Right lobe of liver (tissue), 6 donors: ENCODE data around the gene PPP2R5D. TPM values are rescaled to one million over a fixed set of nuclear protein-coding genes. Genes with fewer than 3 reads are reported as not detected.

Experiments
- ATAC-seq, 4 donors: fragments of 200-7000 bp; cut with Tn5 transposase; one replicate each; pipeline ENCODE4 v1.9.1; 2020; ENCODE audit warnings: mild to moderate bottlenecking in 4 of 4, moderate library complexity in 4 of 4
- DNase-seq, 3 donors: peaks; one replicate each; pipeline ENCODE4 v3.0.0-alpha.2; 2020
- H3K27ac ChIP-seq, 3 donors: fragments of 200-600 bp; one replicate each; pipeline ENCODE4 v1.8.0; 2022
- H3K27me3 ChIP-seq, 2 donors: fragments of 200-600 bp; one replicate each; pipeline ENCODE4 v1.8.0; 2022
- H3K36me3 ChIP-seq, 4 donors: fragments of 200-600 bp; sonication (generic) in 1 of 4; one replicate each; pipeline versions ENCODE4 v1.5.1 to v1.8.0; 2017 to 2022; ENCODE audit warnings: control low read depth in 1 of 4
- H3K4me1 ChIP-seq, 4 donors: fragments of 200-600 bp; sonication (generic) in 1 of 4; one replicate each; pipeline versions ENCODE4 v1.5.1 to v1.8.0; 2017 to 2022; ENCODE audit warnings: control low read depth in 1 of 4
- H3K4me3 ChIP-seq, 3 donors: fragments of 200-600 bp; one replicate each; pipeline ENCODE4 v1.8.0; 2022
- H3K9me3 ChIP-seq, 4 donors: fragments of 200-600 bp; sonication (generic) in 1 of 4; one replicate each; pipeline versions ENCODE4 v1.5.1 to v1.8.0; 2017 to 2022; ENCODE audit warnings: control low read depth in 1 of 4
- POLR2A ChIP-seq: fragments of 450-650 bp; IDR thresholded peaks from one replicate; pipeline ENCODE4 v1.6.1; 2017; ENCODE audit warnings: antibody characterized with exemption, mild to moderate bottlenecking
- WGBS: methylation state at CpG from one replicate; pipeline ENCODE4 v1.1.6; 2018; ENCODE audit warnings: low coverage, low lambda C conversion rate; ENCODE audit not compliant: insufficient coverage; ENCODE audit errors: missing lambda C conversion rate; 5-methylcytosine and 5-hydroxymethylcytosine counted together
- intact Hi-C, 2 donors: fragments of 100-400 bp; cut with DNase I; formaldehyde crosslinking; loops; one replicate each; pipeline versions ENCODE4 v1.11.2 to v1.14.1; 2022
- total RNA-seq, 6 experiments: library from RNA; depleted of rRNA in 2 of 6; stranded (reverse); fragments of >200 nt in 2 of 6; fragmentation: NEBNext Ultra II Directional in 3 of 6; extraction: Animal tissue kit (Norgen Biotek cat#: 25700) in 3 of 6; gene quantifications; one replicate each; pipeline versions ENCODE4 v1.1.0 to v1.2.4, GENCODE V29; 2016 to 2023
- TF ChIP-seq, protein P1 (sequence below), 4 donors: fragments of 200-600 bp in 3 of 4; fragments of 450-650 bp in 1 of 4; IDR thresholded peaks; one replicate each; pipeline versions ENCODE4 v1.5.1 to v1.8.0; 2016 to 2022; ENCODE audit warnings: antibody characterized with exemption in 4 of 4, mild to moderate bottlenecking in 2 of 4
- donor health status: DM: no; HTN: yes; CAD: no.
- donor health status: DM: no; HTN: no; CAD: no.
- donor health status: DM: no; HTN: no; CAD: no.
- donor health status: DM: no; HTN: yes; CAD: no.
- donor health status: DM: no; HTN: yes; CAD: no.

PPP2R5D gene
- total RNA-seq, 6 experiments from 2014 or later: 11.5 to 24.0 (median 16.3) TPM

DNA sequence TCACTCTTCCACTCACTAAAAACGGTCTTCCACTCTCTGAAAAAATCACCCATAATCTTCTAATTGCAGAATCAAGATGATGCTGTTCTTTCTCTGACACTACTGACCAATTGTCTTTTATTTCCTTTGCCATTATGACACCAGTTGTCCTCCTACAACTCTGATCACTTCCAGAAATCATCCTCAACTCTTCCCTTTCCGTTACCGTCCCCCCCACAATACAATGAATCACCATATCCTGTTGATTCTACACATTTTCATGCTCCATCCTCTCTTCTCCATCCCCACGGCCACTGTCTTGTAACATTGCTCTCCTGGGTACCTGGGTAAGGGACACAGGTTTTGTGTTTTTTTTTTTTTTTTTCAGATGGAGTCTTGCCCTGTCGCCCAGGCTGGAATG, 2.5 kb upstream of the PPP2R5D start:
- Histone ChIP-seq H3K27me3 (no peaks in the 10 kb centered on the region), H3K36me3 (no peaks in the 10 kb centered on the region), H3K9me3 (no peaks in the 10 kb centered on the region), H3K4me3 (no peak overlapping the region), H3K27ac (no peak overlapping the region), H3K4me1 (peaks cover 0 to 39% (median 5%) of the 10 kb centered on the region in 4 donors)
- DNase-seq: no peak
- intact Hi-C loops: loop anchor here in 1 of 2 donors (10.0 kb wide), 1 partner anchor 57 kb away; the partner anchor contains the start of gene CNPY3
- ATAC-seq: no peak
- TF ChIP-seq POLR2A: no peak
- TF ChIP-seq, protein P1, sequence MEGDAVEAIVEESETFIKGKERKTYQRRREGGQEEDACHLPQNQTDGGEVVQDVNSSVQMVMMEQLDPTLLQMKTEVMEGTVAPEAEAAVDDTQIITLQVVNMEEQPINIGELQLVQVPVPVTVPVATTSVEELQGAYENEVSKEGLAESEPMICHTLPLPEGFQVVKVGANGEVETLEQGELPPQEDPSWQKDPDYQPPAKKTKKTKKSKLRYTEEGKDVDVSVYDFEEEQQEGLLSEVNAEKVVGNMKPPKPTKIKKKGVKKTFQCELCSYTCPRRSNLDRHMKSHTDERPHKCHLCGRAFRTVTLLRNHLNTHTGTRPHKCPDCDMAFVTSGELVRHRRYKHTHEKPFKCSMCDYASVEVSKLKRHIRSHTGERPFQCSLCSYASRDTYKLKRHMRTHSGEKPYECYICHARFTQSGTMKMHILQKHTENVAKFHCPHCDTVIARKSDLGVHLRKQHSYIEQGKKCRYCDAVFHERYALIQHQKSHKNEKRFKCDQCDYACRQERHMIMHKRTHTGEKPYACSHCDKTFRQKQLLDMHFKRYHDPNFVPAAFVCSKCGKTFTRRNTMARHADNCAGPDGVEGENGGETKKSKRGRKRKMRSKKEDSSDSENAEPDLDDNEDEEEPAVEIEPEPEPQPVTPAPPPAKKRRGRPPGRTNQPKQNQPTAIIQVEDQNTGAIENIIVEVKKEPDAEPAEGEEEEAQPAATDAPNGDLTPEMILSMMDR (IDR thresholded peaks at IDR 0.05): no peak
- WGBS: 79% methylated on average over 4 of the region's 5 CpGs

DNA sequence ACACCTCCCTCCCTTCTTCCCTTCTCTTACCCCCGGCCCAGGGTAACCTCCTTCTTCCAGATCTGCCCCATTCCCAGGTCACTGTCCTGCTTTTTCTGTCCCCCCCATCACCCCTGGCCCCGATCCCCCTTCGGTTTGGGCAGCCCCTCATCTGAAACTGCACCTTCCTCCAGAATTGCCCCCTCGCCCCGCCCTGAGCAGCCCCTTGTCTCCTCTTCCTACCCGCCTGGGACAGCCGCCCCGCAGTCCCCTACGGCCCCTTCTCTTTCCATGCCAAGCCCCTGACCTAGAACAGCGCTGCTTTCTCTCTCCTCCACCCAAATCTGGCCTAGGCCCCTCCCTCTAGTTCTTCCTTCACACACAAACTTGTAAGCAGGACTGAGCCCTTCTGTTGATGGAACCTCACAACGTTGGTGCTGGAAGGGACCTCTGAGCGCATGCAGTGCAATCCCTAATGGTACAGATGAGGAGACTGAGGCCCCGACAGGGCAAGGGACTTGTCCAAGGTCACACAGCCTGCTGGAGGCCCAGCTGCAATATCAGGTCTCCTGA, 630 bp downstream of the PPP2R5D start:
- peak overlapping the region in 2 of 3 donors; percentile 52 to 57 for H3K27ac ChIP-seq
- intact Hi-C loops: loop anchor here in 1 of 2 donors (10.0 kb wide), 1 partner anchor 60 kb away; the partner anchor contains the start of gene CNPY3
- ATAC-seq (no peak), DNase-seq (peak in 1 of 3 donors; percentile 33)
- peaks cover 0 to 7% (median 0%) of the 10 kb centered on the region in 4 donors for H3K36me3 ChIP-seq
- H3K4me1 ChIP-seq: peaks cover 0 to 20% (median 3%) of the 10 kb centered on the region in 4 donors
- no peak for TF ChIP-seq POLR2A
- TF ChIP-seq, protein P1 (IDR thresholded peaks at IDR 0.05): no peak
- H3K9me3 ChIP-seq: no peaks in the 10 kb centered on the region
- WGBS: 8% methylated on average over 13 of the region's 13 CpGs
- no peaks in the 10 kb centered on the region for H3K27me3 ChIP-seq
- H3K4me3 ChIP-seq: peak overlapping the region; percentile 87 to 90 (median 89)

DNA sequence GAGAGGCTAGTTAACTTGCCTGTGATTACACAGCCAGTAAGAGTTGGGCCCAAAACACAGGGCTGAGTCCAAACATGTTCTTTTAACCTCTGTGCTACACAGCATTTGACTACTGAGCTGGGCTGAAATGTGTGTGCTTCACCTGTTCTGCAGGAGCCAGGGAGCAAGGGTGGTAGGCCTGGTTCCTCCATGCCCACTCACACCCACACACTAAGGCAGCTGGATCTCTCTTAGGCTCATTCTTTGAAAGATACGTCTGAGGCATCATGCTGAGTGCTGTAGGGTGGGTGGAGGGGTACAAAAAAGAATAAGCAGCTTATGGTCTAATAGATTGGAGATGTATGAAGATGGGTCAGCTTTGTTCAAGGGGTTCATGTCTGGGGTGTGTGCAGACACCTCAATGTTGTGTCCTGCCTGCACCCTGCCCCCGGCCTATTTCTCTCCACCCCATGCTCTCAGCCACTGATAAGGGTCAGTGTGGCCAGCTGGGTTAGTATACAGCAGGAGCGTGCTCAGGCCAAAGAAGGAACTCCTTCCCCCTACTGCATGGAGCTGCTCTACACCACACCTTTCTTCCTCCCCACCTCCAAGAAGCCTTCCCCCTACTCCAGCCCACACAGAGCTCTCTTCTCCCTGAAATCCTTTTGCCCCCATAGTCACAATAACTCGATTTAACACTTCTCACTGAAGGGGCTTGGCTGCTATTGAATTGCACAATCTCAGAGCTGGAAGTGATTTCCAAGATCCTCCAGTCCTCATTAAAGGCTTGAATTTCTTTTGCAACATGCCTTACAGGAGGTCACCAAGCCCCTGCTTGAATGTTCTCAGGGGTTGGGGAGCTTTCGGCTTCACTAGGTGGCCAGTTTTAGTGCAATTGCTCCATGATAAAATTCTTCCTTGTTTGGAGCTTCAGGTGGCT, 3.4 kb downstream of the PPP2R5D start:
- intact Hi-C loops: loop anchor here in 1 of 2 donors (10.0 kb wide), 1 partner anchor 63 kb away; the partner anchor contains the start of gene CNPY3
- Histone ChIP-seq H3K27ac (no peak overlapping the region), H3K36me3 (peaks cover 0 to 13% (median 0%) of the 10 kb centered on the region in 4 donors), H3K4me3 (no peak overlapping the region), H3K4me1 (peaks cover 0 to 19% (median 3%) of the 10 kb centered on the region in 4 donors), H3K9me3 (no peaks in the 10 kb centered on the region), H3K27me3 (no peaks in the 10 kb centered on the region)
- ATAC-seq: no peak
- no peak for DNase-seq
- no peak for TF ChIP-seq POLR2A
- TF ChIP-seq, protein P1 (IDR thresholded peaks at IDR 0.05): no peak
- WGBS: 83% methylated on average over 2 of the region's 5 CpGs

DNA sequence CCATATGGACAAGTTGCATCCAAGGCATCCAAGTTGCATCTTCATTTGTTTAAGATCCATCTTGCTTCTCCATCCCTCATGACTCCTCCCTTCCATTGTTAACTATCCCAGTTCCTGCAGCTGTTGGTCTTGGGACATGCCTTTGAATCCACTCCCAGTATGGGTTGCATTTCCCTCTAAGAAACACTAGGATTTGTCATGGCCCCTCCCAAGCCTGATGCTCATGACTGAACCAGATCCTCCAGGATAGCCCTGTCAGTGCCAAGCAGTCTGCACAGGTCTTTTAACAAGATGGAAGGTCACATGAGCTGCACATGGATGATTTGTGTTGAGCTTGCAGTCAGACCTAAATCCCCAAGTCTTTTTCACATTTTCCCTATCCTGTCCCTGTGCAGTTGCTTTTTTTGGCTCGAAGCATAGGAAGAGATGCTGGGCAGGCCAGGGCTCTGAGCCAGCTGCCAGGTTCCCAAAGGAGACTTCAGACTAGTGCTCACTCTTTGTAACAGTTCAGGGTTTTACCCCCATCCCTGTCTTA, 4.2 kb downstream of the PPP2R5D start:
- Histone ChIP-seq H3K4me3 (no peak overlapping the region), H3K4me1 (peaks cover 0 to 18% (median 3%) of the 10 kb centered on the region in 4 donors), H3K9me3 (no peaks in the 10 kb centered on the region), H3K27ac (no peak overlapping the region), H3K27me3 (no peaks in the 10 kb centered on the region), H3K36me3 (peaks cover 0 to 13% (median 0%) of the 10 kb centered on the region in 4 donors)
- ATAC-seq (no peak), DNase-seq (no peak)
- intact Hi-C loops: loop anchor here in 1 of 2 donors (10.0 kb wide), 1 partner anchor 64 kb away; the partner anchor contains the start of gene CNPY3
- TF ChIP-seq, protein P1 (IDR thresholded peaks at IDR 0.05): no peak
- no peak for TF ChIP-seq POLR2A
- 50% methylated on average over 1 of the region's 1 CpG for WGBS
